GM12878 (cell line): ENCODE results near the gene ITGA7.

Experiments used
- FOXK2 ChIP-seq: fragments of 450-650 bp; IDR thresholded peaks from 2 replicates; pipeline ENCODE4 v1.6.1; 2017; ENCODE audit warnings: mild to moderate bottlenecking, moderate library complexity
- NRF1 ChIP-seq: conservative IDR thresholded peaks from 2 replicates; pipeline ENCODE4 v1.6.1; 2011; ENCODE audit warnings: mild to moderate bottlenecking, low read depth, low read length, improper control_type of control experiment
- POLR2A ChIP-seq: IDR thresholded peaks from 2 replicates; pipeline ENCODE4 v1.6.1; 2011; ENCODE audit warnings: low read depth, mild to moderate bottlenecking, low read length
- POLR2AphosphoS5 ChIP-seq: IDR thresholded peaks from 2 replicates; pipeline ENCODE4 v1.6.1; 2011; ENCODE audit warnings: mild to moderate bottlenecking, low read length, inconsistent platforms
- RCOR1 ChIP-seq: conservative IDR thresholded peaks from 2 replicates; pipeline ENCODE4 v1.6.1; 2012; ENCODE audit warnings: low read depth, low read length, improper control_type of control experiment
- ZBTB33 ChIP-seq: fragments of 450-650 bp; IDR thresholded peaks from 2 replicates; pipeline ENCODE4 v1.6.1; 2017; ENCODE audit warnings: mild to moderate bottlenecking
- TF ChIP-seq, protein P1 (sequence below), 3 experiments: IDR thresholded peaks in 2 of 3; conservative IDR thresholded peaks in 1 of 3; 2 replicates each; pipeline ENCODE4 v1.5.1; 2011; ENCODE audit warnings: low read depth in 3 of 3, low read length in 3 of 3, mild to moderate bottlenecking in 3 of 3, control low read depth in 2 of 3, moderate library complexity in 2 of 3, inconsistent platforms in 1 of 3, mixed read lengths in 1 of 3; ENCODE audit not compliant: control insufficient read depth in 2 of 3, insufficient read depth in 1 of 3; ENCODE audit errors: extremely low read depth in 1 of 3

DNA sequence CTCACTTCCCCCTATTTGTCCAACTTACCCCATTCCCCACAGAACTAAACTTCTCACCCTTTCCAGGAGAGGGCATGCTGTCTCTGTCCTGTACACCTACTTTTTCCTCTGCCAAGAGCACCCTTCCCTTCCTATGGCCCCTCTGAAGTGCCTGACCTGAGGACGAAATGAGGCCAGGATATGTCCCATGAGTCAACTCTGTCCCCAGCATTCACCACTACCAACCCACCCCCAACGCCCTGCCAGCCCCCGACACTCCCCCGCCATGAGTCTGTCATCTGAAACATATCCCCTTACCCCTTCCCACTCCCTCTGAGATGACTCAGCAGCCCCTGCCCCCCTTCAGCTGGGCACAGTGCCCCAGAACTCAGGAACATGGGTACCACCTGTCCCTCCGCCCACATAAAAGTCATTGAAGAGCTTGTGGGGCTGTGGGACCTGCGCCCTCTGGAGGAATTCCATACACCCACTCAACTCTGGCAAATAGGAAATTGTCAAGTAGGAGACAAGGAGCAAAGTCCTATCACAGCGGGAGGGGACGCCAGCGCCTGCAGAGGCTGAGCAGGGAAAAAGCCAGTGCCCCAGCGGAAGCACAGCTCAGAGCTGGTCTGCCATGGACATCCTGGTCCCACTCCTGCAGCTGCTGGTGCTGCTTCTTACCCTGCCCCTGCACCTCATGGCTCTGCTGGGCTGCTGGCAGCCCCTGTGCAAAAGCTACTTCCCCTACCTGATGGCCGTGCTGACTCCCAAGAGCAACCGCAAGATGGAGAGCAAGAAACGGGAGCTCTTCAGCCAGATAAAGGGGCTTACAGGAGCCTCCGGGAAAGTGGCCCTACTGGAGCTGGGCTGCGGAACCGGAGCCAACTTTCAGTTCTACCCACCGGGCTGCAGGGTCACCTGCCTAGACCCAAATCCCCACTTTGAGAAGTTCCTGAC lies 26.3 kb downstream of the ITGA7 start:
- TF ChIP-seq RCOR1 (no peak), FOXK2 (no peak), POLR2AphosphoS5 (no peak), NRF1 (no peak), POLR2A (no peak), ZBTB33 (no peak)
- TF ChIP-seq, protein P1, sequence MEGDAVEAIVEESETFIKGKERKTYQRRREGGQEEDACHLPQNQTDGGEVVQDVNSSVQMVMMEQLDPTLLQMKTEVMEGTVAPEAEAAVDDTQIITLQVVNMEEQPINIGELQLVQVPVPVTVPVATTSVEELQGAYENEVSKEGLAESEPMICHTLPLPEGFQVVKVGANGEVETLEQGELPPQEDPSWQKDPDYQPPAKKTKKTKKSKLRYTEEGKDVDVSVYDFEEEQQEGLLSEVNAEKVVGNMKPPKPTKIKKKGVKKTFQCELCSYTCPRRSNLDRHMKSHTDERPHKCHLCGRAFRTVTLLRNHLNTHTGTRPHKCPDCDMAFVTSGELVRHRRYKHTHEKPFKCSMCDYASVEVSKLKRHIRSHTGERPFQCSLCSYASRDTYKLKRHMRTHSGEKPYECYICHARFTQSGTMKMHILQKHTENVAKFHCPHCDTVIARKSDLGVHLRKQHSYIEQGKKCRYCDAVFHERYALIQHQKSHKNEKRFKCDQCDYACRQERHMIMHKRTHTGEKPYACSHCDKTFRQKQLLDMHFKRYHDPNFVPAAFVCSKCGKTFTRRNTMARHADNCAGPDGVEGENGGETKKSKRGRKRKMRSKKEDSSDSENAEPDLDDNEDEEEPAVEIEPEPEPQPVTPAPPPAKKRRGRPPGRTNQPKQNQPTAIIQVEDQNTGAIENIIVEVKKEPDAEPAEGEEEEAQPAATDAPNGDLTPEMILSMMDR (IDR thresholded peaks at IDR 0.05 in 2 of 3, conservative IDR thresholded peaks at IDR 0.05 in 1 of 3; ENCODE audit: control insufficient read depth in 2 of 3, extremely low read depth in 1 of 3, insufficient read depth in 1 of 3, low read depth in 3 of 3, low read length in 3 of 3), result peak; percentile 13 to 24 (median 19); a peak in 4 of 6 replicates
